ENCODE measurements around the gene ACAT2.

DNA sequence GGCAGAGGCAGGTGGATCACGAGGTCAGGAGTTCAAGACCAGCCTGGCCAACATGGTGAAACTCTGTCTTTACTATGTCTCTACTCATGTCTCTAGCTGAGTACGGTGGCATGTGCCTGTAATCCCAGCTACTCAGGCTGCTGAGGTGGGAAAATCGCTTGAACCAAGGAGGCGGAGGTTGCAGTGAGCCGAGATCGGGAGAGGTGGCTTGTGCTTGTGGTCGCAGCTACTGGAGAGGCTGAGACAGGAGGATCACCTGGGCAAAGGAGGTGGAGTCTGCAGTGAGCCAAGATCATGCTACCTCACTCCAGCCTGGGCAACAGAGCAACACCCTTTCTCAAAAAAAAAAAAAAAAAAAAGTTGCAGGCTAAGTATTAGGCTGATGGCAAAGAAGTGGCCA, 42.6 kb upstream of the ACAT2 start:
- no peak for TF ChIP-seq POLR2AphosphoS5 (IDR thresholded peaks at IDR 0.05; ENCODE audit: low read depth)
- TF ChIP-seq, protein P1, sequence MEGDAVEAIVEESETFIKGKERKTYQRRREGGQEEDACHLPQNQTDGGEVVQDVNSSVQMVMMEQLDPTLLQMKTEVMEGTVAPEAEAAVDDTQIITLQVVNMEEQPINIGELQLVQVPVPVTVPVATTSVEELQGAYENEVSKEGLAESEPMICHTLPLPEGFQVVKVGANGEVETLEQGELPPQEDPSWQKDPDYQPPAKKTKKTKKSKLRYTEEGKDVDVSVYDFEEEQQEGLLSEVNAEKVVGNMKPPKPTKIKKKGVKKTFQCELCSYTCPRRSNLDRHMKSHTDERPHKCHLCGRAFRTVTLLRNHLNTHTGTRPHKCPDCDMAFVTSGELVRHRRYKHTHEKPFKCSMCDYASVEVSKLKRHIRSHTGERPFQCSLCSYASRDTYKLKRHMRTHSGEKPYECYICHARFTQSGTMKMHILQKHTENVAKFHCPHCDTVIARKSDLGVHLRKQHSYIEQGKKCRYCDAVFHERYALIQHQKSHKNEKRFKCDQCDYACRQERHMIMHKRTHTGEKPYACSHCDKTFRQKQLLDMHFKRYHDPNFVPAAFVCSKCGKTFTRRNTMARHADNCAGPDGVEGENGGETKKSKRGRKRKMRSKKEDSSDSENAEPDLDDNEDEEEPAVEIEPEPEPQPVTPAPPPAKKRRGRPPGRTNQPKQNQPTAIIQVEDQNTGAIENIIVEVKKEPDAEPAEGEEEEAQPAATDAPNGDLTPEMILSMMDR (IDR thresholded peaks at IDR 0.05; ENCODE audit: insufficient read depth, low read length), result no peak
